GM21423 (cell line): Measurements from ENCODE around the gene PARD6G.
"Not testable (repeated sequence)": the region's sequence is repeated elsewhere in the genome, so short reads cannot be mapped to it uniquely, and the experiment has no call there.

Experiments used
- ATAC-seq: cut with Tn5 transposase; IDR thresholded peaks from one replicate; pipeline ENCODE4 v1.9.1; 2021; ENCODE audit warnings: mild to moderate bottlenecking, moderate library complexity; ENCODE audit not compliant: unreplicated experiment

PARD6G gene

GRCh38 chr18:80172056-80172455 lies 75.3 kb downstream of the PARD6G start:
- no peak for ATAC-seq

- ATAC-seq: no peak
Measured at GRCh38 chr18:80171054-80171872, 76.1 kb downstream of the PARD6G start.

DNA sequence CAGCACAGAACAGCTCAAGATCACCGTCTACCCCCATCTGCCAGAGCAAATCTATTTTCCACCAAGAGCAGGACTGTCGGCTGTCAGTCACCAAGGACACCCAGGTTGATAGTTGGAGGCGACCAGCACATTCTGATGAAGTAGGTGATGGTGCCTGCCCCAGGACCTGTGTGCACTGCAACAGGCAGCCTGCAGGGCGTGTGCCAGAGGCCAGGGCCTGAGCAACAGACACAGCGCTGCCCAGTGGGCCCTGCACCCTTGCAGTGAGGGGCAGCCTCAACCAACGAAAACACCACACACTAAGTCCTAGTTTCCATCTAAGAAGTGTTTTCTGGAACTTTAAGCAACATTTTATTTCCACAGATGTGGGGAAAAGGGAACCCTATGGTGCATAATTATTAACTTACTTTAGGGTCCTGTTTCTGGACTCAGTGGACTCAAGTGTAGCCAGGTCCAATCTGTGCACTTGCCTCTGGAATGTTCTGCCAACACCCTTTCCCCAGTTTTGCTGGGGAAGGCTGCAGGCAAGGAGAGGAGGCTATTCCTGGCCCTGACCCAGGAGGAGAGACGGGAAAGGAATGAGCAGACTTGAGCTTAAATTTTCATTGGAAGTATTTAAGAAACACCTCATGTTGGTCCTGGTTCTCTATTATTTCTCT lies 76.8 kb downstream of the PARD6G start:
- no peak for ATAC-seq

DNA sequence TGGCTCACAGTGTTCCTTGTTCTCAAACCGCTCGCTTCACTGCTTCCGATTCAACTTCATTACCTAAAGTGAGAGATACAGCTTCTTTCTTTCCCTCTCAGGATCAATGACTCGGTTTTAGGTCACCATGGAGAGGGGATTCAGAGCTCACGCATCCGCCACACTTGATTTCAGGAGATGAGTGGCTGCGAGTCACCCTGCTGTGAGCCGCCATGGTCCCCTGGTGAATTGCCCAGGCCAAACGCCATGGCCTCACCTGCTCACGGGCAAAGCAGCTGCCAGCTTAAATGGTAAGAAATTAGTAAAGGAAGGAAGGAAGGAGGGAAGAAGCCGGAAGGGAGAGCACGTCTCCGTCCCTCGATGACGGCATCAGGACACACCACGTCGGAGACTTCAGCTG lies 77.7 kb downstream of the PARD6G start:
- no peak for ATAC-seq

- ATAC-seq: no peak
Measured at GRCh38 chr18:80168982-80169381, 78.3 kb downstream of the PARD6G start.

GRCh38 chr18:80168346-80168745 lies 79.0 kb downstream of the PARD6G start:
- no peak for ATAC-seq

GRCh38 chr18:80167931-80168330 lies 79.4 kb downstream of the PARD6G start:
- ATAC-seq: no peak

DNA sequence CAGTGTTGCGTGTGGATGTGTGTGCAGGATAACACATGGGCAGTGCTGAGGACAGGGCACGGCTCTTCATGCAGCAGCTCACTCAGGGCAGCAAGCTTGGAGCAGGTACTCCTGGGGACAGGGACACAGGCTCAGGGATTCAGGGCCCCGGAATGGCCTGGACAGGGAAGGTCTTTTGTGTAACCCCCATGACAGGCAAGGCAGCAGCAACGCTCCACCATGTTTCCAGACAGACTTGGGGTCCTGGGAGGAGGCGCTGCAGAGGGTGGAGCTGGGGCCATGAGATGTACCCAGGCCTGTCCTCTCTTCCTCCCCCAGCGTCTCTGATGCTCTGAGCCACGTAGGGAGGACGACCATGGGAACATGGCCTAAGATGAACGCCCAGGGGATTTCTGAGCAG lies 80.0 kb downstream of the PARD6G start:
- no peak for ATAC-seq

DNA sequence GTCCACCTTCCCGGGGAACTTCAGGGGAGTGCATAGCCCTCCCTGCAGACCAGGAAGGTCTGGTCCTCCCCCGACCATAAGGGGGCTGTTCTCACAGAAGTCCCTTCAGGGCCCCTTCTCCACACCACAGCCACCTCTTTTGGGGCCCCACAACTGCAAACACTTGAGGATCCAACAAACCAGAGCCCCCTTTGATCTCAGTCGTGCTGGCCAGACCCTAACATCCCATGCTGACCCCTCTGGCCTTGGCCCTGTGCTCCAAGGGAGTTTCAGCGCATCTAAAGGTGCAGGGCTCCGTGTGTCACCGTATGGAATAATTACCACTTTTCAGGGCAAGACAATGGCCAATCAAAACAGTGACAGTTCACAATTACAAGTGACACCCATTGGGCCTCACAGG lies 80.6 kb downstream of the PARD6G start:
- no peak for ATAC-seq

DNA sequence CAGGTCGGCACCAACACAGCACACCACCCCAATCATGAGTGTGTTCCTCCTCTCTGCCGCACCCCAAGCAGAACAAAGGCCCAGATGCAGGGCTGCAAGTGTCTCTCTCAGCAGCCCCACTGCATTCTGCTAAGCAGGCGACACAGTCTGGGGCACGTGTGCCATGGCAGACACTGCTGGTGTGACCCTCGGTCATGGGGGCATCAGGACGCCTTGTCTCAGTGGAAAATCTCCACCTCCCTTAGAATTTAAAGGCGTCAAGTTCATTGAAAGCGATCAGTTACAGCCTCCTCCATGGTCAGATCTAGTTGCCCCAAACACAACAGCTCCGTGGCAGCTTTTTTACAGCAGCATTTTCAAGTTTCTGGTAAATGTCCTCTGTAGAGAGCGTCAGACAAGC lies 81.1 kb downstream of the PARD6G start:
- ATAC-seq: no peak

DNA sequence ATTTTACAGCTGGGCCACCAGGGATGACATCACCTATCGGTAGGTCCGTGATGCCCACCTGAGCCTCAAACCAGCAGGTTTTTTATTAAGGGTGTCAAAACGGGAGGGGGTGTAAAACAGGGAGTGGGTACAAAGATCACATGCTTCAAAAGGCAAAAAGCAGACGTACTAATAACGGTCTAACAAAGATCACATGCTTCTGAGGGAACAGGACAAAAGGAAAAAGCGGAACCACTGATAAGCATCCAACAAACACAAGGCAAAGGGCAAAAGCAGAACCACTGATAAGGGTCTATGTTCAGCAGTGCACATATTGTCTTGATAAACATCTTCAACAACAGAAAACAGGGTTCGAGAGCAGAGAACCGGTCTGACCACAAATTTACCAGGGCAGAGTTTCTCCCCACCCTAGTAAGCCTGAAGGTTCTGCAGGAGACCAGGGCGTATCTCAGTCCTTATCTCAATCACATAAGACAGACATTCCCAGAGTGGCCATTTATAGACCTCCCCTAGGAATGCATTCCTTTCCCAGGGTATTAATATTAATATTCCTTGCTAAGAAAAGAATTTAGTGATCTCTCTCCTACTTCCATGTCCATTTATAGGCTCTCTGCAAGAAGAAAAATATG lies 82.5 kb downstream of the PARD6G start:
- not testable (repeated sequence) for ATAC-seq

GRCh38 chr18:80163183-80163582 lies 84.1 kb downstream of the PARD6G start:
- ATAC-seq: no peak

DNA sequence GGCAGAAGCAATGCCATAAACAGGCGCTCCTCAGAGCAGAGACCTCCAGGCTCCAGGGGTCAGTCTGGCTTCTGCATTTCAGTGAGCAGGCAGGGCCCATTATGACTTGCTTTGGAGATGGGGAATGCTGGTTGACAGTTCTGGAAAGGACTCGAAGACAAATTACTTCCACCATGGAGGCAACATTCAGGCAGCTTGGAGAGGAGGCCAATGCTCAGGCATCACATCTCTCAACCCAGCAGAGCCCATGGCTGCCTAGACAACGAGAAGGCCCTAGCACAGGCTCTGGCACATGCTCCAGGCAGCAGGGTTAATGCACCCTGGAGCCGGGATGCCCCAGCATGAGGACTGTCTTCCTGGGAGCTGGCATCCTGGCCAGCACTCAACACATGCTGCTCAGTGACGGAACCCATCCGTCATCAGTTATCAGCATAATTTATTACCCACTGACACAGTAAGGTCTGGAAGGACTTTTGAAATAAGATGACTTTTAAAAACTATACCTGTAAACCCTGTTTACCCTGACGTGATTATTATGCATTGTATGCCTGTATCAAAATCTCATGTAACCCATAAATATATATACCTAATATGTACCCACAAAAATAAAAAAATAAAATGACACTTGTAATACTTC lies 85.4 kb downstream of the PARD6G start:
- no peak for ATAC-seq

- ATAC-seq: no peak
Measured at GRCh38 chr18:80159713-80160636, 87.3 kb downstream of the PARD6G start.

- ATAC-seq: no peak
Measured at GRCh38 chr18:80158365-80158764, 88.9 kb downstream of the PARD6G start.

- peak; percentile 49 for ATAC-seq
Measured at GRCh38 chr18:80157708-80158343, 89.5 kb downstream of the PARD6G start.

DNA sequence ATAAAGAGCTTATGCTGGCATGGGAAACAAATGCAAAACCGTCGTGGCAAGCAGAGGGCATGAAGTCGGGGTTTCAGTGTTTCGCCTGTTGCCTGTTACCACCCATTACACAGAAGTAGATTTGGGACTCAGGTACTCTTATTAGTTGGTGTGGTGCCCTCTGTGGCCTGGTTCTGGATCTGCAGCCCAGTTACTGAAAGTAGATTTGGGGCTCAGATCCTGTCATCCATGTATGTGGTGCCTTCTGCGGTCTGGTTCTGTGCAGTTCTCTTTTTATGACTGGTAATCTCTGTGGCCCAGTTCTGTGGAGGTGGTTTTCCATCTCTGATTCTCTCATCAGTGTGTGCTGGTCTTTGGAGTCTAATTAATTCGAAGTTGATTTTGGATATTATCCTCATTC lies 93.0 kb downstream of the PARD6G start:
- ATAC-seq: peak; percentile 78

DNA sequence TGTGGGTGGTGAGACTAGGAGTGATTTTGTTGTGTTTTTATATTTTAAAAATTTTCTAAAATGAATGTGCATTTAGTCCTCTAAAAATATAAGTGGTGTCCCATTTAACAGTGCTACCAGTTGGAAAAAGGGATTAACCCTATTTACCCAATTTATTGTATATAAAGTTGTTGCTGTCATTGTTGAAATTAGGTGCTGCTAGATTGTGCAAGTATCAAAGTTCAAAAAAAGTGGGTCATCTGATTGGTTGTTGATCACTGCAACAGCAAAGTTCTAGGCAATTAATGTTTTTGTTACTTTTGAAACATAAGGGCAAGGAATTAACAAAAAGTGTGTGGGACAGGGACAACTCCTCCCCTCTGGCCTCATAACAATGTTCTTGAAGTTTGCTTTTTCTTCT lies 97.6 kb downstream of the PARD6G start:
- no peak for ATAC-seq

DNA sequence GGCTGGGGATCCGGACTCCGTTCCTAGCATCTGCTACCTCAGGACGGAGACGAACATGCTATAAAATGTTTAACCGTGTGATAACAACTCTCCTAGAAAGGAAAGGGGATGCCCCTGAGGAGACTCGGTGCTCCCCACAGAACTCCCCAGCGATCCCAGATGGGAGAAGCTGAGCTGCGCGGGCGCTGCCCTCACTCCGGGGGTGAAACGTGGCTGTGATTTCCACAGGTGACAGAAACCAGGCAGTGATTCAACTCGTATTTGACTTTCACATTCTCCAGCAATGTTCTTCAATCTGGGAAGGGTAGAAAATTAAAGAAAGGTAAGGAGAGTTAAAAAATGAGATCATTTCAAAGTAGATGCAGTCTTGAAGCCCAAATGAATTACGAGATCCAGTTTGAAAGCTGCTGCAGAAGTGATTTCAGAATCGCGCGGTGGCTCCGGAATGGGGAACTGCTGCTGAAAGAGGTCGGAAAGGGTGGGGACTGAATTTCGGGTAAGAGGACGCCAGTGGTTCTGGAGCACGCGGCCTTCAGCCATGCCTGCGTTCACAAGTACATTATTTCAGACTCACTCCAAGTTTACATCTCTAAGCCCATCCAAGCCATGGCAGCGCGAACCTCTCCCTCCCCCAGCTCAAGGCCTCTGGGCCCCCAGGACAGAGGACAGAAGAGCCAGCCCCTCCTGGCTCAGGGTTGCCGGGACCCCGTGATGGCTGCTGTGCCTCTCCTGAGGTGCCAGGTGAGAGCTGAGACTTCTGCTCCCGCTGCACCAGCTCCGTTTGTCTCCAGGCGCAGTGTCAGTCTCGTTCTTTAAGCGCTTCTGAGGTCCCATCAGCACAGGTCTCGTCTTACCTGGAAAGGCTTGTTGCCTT lies 98.8 kb downstream of the PARD6G start:
- peak; percentile 3 for ATAC-seq
